Right lobe of liver (tissue), 6 donors: Measurements from ENCODE around the gene CYBB. TPM values are rescaled to one million over a fixed set of nuclear protein-coding genes. Genes with fewer than 3 reads are reported as not detected.

Experiments used
- ATAC-seq, 4 donors: fragments of 200-7000 bp; cut with Tn5 transposase; one replicate each; pipeline ENCODE4 v1.9.1; 2020; ENCODE audit warnings: mild to moderate bottlenecking in 4 of 4, moderate library complexity in 4 of 4
- DNase-seq, 3 donors: peaks; one replicate each; pipeline ENCODE4 v3.0.0-alpha.2; 2020
- H3K27ac ChIP-seq, 3 donors: fragments of 200-600 bp; one replicate each; pipeline ENCODE4 v1.8.0; 2022
- H3K27me3 ChIP-seq, 2 donors: fragments of 200-600 bp; one replicate each; pipeline ENCODE4 v1.8.0; 2022
- H3K36me3 ChIP-seq, 4 donors: fragments of 200-600 bp; sonication (generic) in 1 of 4; one replicate each; pipeline versions ENCODE4 v1.5.1 to v1.8.0; 2017 to 2022; ENCODE audit warnings: control low read depth in 1 of 4
- H3K4me1 ChIP-seq, 4 donors: fragments of 200-600 bp; sonication (generic) in 1 of 4; one replicate each; pipeline versions ENCODE4 v1.5.1 to v1.8.0; 2017 to 2022; ENCODE audit warnings: control low read depth in 1 of 4
- H3K4me3 ChIP-seq, 3 donors: fragments of 200-600 bp; one replicate each; pipeline ENCODE4 v1.8.0; 2022
- H3K9me3 ChIP-seq, 4 donors: fragments of 200-600 bp; sonication (generic) in 1 of 4; one replicate each; pipeline versions ENCODE4 v1.5.1 to v1.8.0; 2017 to 2022; ENCODE audit warnings: control low read depth in 1 of 4
- POLR2A ChIP-seq: fragments of 450-650 bp; IDR thresholded peaks from one replicate; pipeline ENCODE4 v1.6.1; 2017; ENCODE audit warnings: antibody characterized with exemption, mild to moderate bottlenecking
- WGBS: methylation state at CpG from one replicate; pipeline ENCODE4 v1.1.6; 2018; ENCODE audit warnings: low coverage, low lambda C conversion rate; ENCODE audit not compliant: insufficient coverage; ENCODE audit errors: missing lambda C conversion rate; 5-methylcytosine and 5-hydroxymethylcytosine counted together
- intact Hi-C, 2 donors: fragments of 100-400 bp; cut with DNase I; formaldehyde crosslinking; loops; one replicate each; pipeline versions ENCODE4 v1.11.2 to v1.14.1; 2022
- total RNA-seq, 6 experiments: library from RNA; depleted of rRNA in 2 of 6; stranded (reverse); fragments of >200 nt in 2 of 6; fragmentation: NEBNext Ultra II Directional in 3 of 6; extraction: Animal tissue kit (Norgen Biotek cat#: 25700) in 3 of 6; gene quantifications; one replicate each; pipeline versions ENCODE4 v1.1.0 to v1.2.4, GENCODE V29; 2016 to 2023
- TF ChIP-seq, protein P1 (sequence below), 4 donors: fragments of 200-600 bp in 3 of 4; fragments of 450-650 bp in 1 of 4; IDR thresholded peaks; one replicate each; pipeline versions ENCODE4 v1.5.1 to v1.8.0; 2016 to 2022; ENCODE audit warnings: antibody characterized with exemption in 4 of 4, mild to moderate bottlenecking in 2 of 4
- donor health status: DM: no; HTN: yes; CAD: no.
- donor health status: DM: no; HTN: no; CAD: no.
- donor health status: DM: no; HTN: no; CAD: no.
- donor health status: DM: no; HTN: yes; CAD: no.
- donor health status: DM: no; HTN: yes; CAD: no.

The CYBB gene
- total RNA-seq, 6 experiments from 2014 or later = 5.7 to 39.4 (median 10.0) TPM

DNA sequence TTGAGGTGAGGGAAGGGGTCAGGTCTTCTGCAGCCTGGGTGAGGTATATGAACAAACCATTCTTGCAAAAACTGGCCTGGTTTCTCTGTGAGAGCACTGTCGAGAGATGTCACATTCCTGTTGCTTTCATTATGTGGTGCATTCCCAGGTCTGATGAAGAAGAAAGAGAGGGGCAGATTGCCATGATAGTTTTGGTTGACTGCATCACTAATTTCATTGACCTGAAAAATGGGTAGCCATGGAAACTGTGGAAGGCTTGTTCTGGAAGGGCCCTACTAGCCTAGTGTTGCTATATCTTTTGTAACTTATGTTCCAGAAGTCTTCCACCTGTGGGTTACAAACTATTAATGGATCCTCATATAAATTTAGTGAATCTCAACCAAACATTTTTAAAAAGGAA is 32.9 kb upstream of the CYBB start:
- peaks cover 5% of the 10 kb centered on the region in 2 donors for H3K27me3 ChIP-seq
- intact Hi-C loops = no loop called here
- ATAC-seq (no peak), DNase-seq (no peak)
- no peaks in the 10 kb centered on the region for H3K9me3 ChIP-seq
- TF ChIP-seq, protein P1, sequence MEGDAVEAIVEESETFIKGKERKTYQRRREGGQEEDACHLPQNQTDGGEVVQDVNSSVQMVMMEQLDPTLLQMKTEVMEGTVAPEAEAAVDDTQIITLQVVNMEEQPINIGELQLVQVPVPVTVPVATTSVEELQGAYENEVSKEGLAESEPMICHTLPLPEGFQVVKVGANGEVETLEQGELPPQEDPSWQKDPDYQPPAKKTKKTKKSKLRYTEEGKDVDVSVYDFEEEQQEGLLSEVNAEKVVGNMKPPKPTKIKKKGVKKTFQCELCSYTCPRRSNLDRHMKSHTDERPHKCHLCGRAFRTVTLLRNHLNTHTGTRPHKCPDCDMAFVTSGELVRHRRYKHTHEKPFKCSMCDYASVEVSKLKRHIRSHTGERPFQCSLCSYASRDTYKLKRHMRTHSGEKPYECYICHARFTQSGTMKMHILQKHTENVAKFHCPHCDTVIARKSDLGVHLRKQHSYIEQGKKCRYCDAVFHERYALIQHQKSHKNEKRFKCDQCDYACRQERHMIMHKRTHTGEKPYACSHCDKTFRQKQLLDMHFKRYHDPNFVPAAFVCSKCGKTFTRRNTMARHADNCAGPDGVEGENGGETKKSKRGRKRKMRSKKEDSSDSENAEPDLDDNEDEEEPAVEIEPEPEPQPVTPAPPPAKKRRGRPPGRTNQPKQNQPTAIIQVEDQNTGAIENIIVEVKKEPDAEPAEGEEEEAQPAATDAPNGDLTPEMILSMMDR (IDR thresholded peaks at IDR 0.05) = no peak
- TF ChIP-seq POLR2A = no peak
- H3K4me1 ChIP-seq = no peaks in the 10 kb centered on the region
- no peak overlapping the region for H3K4me3 ChIP-seq
- WGBS = 71% methylated on average over 1 of the region's 1 CpG
- H3K36me3 ChIP-seq = no peaks in the 10 kb centered on the region
- no peak overlapping the region for H3K27ac ChIP-seq

DNA sequence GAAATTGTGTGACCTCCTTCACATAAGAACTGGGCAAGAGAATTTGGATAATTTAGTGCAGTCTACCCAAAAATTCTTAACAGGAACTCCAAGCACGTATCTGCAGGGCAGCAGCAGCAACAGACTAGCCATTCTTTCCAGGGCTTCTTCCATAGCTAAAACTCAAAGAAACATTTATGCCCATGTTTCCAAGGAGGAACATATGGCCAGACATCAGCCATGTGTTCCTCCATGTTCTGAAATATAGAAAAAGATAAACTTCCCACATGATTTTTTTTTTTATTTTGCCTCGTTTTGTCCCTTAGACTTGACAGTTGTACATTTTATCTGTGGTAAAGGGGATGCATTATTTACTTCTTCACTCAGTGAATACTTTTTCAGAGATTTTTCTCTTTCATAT is 27.6 kb upstream of the CYBB start:
- 33% methylated on average over 2 of the region's 2 CpGs for WGBS
- intact Hi-C loops = no loop called here
- no peak for ATAC-seq
- Histone ChIP-seq H3K36me3 (no peaks in the 10 kb centered on the region), H3K4me3 (no peak overlapping the region), H3K4me1 (no peaks in the 10 kb centered on the region), H3K27me3 (peaks cover 5% of the 10 kb centered on the region in 2 donors), H3K27ac (no peak overlapping the region), H3K9me3 (no peaks in the 10 kb centered on the region)
- no peak for DNase-seq
- no peak for TF ChIP-seq POLR2A
- TF ChIP-seq, protein P1 (IDR thresholded peaks at IDR 0.05) = no peak

DNA sequence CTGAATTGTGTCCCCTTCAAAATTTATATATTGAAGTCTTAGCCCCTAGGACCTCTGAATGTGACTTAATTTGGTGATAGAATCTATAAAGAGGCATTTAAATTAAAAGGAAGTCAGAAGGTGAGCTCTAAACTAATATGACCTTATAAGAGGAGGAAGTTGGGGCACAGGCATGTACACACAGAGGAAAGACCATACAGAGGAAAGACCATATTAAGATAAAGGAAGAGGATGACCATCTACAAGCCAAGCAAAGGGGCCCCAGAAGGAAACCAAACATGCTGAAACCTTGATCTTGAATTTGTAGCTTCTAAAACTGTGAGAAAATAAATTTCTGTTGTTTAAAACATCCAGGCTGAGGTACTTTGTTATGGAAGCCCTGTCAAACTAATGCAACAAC is 26.9 kb upstream of the CYBB start:
- H3K27ac ChIP-seq = no peak overlapping the region
- intact Hi-C loops = no loop called here
- DNase-seq = no peak
- peaks cover 5% of the 10 kb centered on the region in 2 donors for H3K27me3 ChIP-seq
- no peaks in the 10 kb centered on the region for H3K4me1 ChIP-seq
- no peak for ATAC-seq
- no peaks in the 10 kb centered on the region for H3K36me3 ChIP-seq
- no peaks in the 10 kb centered on the region for H3K9me3 ChIP-seq
- no peak for TF ChIP-seq POLR2A
- TF ChIP-seq, protein P1 (IDR thresholded peaks at IDR 0.05) = no peak
- H3K4me3 ChIP-seq = no peak overlapping the region

DNA sequence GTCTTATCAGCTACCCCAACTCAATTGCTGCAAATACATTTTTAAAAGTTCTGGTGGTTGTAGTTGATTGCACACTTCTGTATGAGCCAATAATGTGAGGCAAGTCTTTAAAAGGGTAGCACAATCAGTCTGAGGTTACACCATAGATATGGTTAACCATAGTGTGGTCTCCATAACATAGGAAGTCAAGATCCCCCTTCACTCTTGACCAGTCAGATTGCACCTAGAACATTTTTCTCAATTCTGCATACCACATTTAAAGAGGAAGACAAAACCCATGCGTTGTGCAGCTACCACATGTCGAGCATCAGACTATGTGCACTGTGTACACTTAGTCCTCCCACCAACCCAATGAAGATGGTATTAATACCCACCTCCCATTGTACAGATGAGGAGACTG is 26.5 kb upstream of the CYBB start:
- peaks cover 5% of the 10 kb centered on the region in 2 donors for H3K27me3 ChIP-seq
- intact Hi-C loops = no loop called here
- no peak for ATAC-seq
- no peaks in the 10 kb centered on the region for H3K36me3 ChIP-seq
- H3K4me3 ChIP-seq = no peak overlapping the region
- WGBS = 34% methylated on average over 2 of the region's 2 CpGs
- TF ChIP-seq POLR2A = no peak
- TF ChIP-seq, protein P1 (IDR thresholded peaks at IDR 0.05) = no peak
- DNase-seq = no peak
- H3K27ac ChIP-seq = no peak overlapping the region
- no peaks in the 10 kb centered on the region for H3K4me1 ChIP-seq
- no peaks in the 10 kb centered on the region for H3K9me3 ChIP-seq

DNA sequence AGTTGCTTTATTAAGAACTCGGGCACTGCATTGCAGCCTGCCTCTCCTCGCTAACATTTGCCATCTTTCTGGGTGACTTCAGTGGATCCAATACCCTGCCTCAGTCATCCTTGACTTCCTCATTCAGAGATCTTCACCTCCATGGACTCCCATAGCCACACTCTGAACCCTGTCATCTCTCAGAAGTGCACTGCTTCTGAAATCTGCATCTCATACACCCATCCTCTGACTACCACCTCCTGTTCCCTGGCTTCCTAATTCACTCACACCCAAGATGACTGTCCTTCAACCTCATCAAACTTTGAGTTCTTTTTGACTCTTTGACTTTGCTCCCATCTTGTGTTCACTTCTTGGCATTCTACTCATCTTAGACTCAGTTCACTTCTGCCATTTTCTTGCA is 25.3 kb upstream of the CYBB start:
- H3K9me3 ChIP-seq = no peaks in the 10 kb centered on the region
- no peak for ATAC-seq
- intact Hi-C loops = no loop called here
- 64% methylated on average over 2 of the region's 2 CpGs for WGBS
- H3K4me1 ChIP-seq = no peaks in the 10 kb centered on the region
- no peak overlapping the region for H3K4me3 ChIP-seq
- H3K27ac ChIP-seq = no peak overlapping the region
- DNase-seq = no peak
- H3K36me3 ChIP-seq = no peaks in the 10 kb centered on the region
- TF ChIP-seq POLR2A = no peak
- TF ChIP-seq, protein P1 (IDR thresholded peaks at IDR 0.05) = no peak
- H3K27me3 ChIP-seq = peaks cover 5 to 10% of the 10 kb centered on the region in 2 donors
